Epithelial cell of esophagus (primary cell): ENCODE data around the gene SIN3B.

Experiments used
- DNase-seq: peaks from one replicate; pipeline ENCODE4 v3.0.0; 2010; ENCODE audit warnings: low read depth
- H3K4me3 ChIP-seq: 2 replicates; pipeline ENCODE4 v1.5.1; 2011; ENCODE audit warnings: mild to moderate bottlenecking, low read length, control low read depth
- TF ChIP-seq, protein P1 (sequence below): IDR thresholded peaks from 2 replicates; pipeline ENCODE4 v1.5.1; 2011; ENCODE audit warnings: low read depth, mild to moderate bottlenecking, low read length, control low read depth, inconsistent platforms; ENCODE audit not compliant: insufficient read depth; ENCODE audit errors: missing control alignments

The SIN3B gene

DNA sequence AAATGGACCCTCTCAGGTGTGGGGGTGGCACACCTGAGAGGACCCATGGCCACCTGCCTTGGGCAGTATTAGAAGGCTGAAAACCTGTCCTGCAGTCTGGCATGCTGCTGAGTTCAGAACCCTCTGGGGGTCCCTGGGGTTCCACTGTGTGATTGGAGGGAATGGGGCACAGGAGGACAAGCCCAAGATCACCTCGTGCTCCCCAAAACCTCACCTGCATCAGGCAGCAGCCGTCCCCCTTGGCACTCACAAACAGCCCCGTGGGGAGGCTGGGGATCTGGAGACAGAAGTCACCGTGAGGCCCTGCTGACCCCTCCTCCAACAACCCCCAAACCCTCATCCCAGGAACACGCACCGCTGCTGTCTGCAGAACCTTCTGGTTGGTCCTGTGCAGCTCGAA is 74.1 kb downstream of the SIN3B start:
- H3K4me3 ChIP-seq = no peak overlapping the region

DNA sequence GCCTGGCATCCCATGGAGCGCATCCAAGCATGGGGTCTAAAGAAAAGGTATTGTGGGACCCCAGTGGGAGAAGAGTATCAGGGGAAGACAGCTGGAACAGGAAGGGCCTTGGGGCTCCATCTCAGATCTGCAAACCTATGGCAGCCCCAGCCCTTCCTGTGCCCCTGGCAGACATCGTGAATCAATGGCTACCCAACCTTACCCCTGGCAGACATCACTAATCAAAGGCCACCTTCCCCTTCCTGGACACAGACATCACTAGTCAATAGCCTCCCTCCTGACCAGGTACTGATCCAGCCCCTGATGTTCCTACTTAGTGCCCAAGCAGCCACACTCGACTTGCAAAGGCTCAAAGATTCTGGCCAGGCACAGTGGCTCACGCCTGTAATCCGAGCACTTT is 75.4 kb downstream of the SIN3B start:
- no peak for DNase-seq
- no peak overlapping the region for H3K4me3 ChIP-seq
- TF ChIP-seq, protein P1, sequence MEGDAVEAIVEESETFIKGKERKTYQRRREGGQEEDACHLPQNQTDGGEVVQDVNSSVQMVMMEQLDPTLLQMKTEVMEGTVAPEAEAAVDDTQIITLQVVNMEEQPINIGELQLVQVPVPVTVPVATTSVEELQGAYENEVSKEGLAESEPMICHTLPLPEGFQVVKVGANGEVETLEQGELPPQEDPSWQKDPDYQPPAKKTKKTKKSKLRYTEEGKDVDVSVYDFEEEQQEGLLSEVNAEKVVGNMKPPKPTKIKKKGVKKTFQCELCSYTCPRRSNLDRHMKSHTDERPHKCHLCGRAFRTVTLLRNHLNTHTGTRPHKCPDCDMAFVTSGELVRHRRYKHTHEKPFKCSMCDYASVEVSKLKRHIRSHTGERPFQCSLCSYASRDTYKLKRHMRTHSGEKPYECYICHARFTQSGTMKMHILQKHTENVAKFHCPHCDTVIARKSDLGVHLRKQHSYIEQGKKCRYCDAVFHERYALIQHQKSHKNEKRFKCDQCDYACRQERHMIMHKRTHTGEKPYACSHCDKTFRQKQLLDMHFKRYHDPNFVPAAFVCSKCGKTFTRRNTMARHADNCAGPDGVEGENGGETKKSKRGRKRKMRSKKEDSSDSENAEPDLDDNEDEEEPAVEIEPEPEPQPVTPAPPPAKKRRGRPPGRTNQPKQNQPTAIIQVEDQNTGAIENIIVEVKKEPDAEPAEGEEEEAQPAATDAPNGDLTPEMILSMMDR = no peak

More for the DNA sequence above, 74.1 kb downstream of the SIN3B start:
- TF ChIP-seq, protein P1 = no peak
- no peak for DNase-seq

DNA sequence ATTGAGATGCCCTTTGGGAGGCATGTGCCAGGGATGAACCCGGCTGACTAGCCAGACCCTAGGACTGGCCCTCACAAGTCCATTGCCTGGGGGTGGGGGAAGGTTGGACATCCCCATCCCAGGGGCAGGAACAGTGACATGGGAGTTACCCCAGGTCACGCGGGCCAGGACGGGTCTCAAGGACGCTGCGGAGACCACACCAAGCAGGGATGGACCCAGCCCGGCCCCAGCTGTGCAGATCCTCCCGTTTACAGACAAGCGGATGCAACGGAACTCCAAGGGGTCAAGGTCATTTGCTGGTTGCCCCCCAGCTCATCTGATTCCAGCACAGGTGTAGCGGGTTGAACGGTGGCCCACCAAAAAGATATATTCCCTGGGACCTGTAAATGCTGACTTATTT is 79.6 kb downstream of the SIN3B start:
- TF ChIP-seq, protein P1 = no peak
- H3K4me3 ChIP-seq = no peak overlapping the region
- no peak for DNase-seq

DNA sequence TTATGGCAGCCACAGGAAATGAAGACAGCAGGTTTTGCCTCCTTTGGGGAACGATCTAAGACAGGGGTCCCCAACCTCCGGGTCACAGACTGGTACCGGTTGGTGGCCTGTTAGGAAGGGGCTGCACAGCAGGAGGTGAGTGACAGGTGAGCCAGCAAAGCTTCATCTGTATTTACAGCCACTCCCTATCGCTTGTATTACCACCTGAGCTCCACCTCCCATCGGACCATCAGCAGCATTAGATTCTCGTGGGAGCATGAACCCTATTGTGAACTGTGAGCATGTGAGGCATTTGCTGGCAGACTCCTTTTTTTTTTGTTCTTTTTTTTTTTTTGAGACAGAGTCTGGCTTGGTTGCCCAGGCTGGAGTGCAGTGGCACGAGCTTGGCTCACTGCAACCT is 81.8 kb downstream of the SIN3B start:
- DNase-seq = no peak
- TF ChIP-seq, protein P1 = no peak

DNA sequence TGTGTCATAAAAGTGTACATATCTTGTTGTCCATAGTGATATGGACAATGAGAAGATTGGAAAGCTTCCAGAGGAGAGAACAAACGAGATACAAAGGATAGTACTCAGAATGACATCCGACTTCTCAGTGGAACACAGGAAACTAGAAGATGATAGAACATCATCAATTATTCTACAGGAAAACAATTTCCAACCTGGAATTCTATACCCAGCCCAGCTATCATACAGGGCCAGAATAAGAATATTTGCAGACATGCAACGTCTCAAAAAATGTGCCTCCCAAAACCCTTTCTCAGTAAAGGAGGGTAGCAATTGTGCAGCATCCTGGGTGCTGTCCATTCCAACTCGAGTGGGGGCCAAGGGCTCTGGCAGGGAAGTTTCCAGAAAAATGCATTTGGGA is 83.6 kb downstream of the SIN3B start:
- no peak for DNase-seq
- TF ChIP-seq, protein P1 = no peak
- no peak overlapping the region for H3K4me3 ChIP-seq

More for the DNA sequence above, 81.8 kb downstream of the SIN3B start:
- H3K4me3 ChIP-seq = no peak overlapping the region

DNA sequence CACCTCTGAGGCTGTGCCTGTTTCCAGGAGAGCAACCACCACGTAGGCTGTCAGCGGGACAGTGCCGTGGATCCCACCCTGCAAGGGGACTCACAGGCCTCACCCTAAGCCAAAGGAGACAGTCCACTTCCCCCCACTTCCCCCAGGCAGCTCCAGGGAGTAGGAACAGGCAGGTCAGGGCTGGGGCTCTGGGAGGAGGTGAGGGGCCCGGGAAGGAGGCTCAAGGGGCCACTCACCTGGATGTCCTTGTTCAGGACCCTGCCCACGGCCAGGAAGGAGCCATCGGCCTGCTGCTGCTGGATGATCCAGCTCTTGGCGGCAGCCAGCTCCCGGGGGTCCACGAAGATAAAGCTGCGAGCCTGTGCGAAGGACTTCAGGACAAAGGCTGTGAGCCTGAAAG is 85.2 kb downstream of the SIN3B start:
- H3K4me3 ChIP-seq = no peak overlapping the region
- TF ChIP-seq, protein P1 = no peak
- DNase-seq = no peak

DNA sequence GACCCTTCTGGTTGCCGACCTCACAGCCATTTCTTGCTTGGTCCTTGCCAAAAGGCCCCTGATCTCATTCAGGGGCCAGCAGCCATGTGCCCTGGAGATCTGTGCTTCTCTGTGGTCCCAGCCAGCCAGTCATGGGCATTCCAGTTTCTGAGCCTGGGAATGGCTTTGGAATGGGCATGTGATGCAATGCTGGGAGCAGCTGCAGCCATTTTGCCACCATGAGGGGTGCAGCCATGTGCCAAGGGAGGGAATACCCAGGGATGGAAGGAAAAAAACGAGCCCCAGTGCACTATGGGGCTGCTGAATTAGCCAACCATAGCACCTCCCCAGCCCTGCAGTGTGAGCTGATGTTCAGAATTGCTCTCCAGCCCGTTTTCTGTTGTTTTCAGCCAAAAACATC is 85.9 kb downstream of the SIN3B start:
- TF ChIP-seq, protein P1 = no peak
- no peak for DNase-seq
- no peak overlapping the region for H3K4me3 ChIP-seq
